Measurements from ENCODE around the gene TMEM184B. TPM values are rescaled to one million over a fixed set of nuclear protein-coding genes. Genes with fewer than 3 reads are reported as not detected.

TMEM184B gene
- total and polyA plus RNA-seq, 2 of the 8 experiments (the other 6 are each of a cell fraction or from before 2014, with no cell fraction given) = 41.6 to 81.0 TPM

DNA sequence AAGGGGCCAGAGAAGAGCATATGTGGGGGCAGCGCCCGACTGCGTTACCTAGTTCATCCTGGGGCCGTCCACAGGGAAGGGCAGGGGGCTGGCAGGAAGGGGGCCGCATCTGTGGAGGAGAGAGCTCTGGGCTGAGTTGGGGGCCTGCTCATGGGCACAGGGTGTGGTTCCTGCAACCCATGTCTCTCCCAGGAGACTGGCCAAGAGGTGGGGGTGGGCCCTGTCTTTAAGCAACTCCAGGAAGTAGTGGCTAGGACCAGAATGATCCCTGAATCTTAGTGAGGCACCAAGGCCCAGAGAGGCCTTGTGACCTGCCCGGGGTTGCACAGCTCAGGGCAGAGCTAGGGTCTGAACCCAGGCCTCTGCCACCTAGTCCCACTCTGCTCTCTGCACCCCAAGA lies 22.5 kb upstream of the TMEM184B start:
- H3K23ac ChIP-seq (ENCODE audit: insufficient read length) = no peak overlapping the region
- H3K27ac ChIP-seq (ENCODE audit: low read depth, low read length) = no peak overlapping the region
- TF ChIP-seq TCF12 (IDR thresholded peaks at IDR 0.05; ENCODE audit: low read depth, low read length) = no peak
- no peak for TF ChIP-seq KDM4A (IDR thresholded peaks at IDR 0.05; ENCODE audit: low read depth, low read length, severe bottlenecking)
- TF ChIP-seq POLR2AphosphoS5 (IDR thresholded peaks at IDR 0.05; ENCODE audit: low read depth, low read length) = peak; percentile 35; the same call in 1 of the 2 replicates
- no peak for TF ChIP-seq ATF3 (IDR thresholded peaks at IDR 0.05; ENCODE audit: insufficient read depth, low read depth, low read length)

More for the DNA sequence above, 22.5 kb upstream of the TMEM184B start:
- Histone ChIP-seq H2BK5ac (ENCODE audit: low read depth, low read length) (no peak overlapping the region; the same call in 1 of the 2 replicates), H4K91ac (replicated peaks; ENCODE audit: insufficient read length, low read length) (no peak overlapping the region), H3K4ac (replicated peaks; ENCODE audit: insufficient read length, low read depth, low read length) (no peak overlapping the region), H3K4me2 (ENCODE audit: insufficient read depth in 1 of 2, low read depth in 2 of 2, low read length in 2 of 2) (no peak overlapping the region), H3K56ac (replicated peaks; ENCODE audit: insufficient read length, low read depth, low read length) (no peak overlapping the region), H3K4me1 (replicated peaks in 1 of 4; ENCODE audit: control insufficient read depth in 3 of 4, insufficient read depth in 4 of 4, low read length in 3 of 4) (peaks cover 0 to 1% (median 0%) of the 10 kb centered on the region in 4 experiments; a peak in 3 of 7 replicates), H2BK120ac (replicated peaks; ENCODE audit: low read depth, low read length) (no peak overlapping the region), H3K23me2 (ENCODE audit: low read depth, low read length) (no peaks in the 10 kb centered on the region), H3K14ac (ENCODE audit: insufficient read length) (no peak overlapping the region), H2BK15ac (ENCODE audit: low read length) (no peak overlapping the region), H4K20me1 (replicated peaks in 1 of 2; ENCODE audit: control insufficient read depth in 1 of 2, insufficient read depth in 2 of 2, low read length in 2 of 2) (peaks cover 29 to 49% of the 10 kb centered on the region in 2 experiments), H3K27me3 (replicated peaks in 1 of 4; ENCODE audit: control insufficient read depth in 3 of 4, extremely low read depth in 1 of 4, insufficient read depth in 3 of 4, low read length in 3 of 4) (no peaks in the 10 kb centered on the region), H2AK5ac (ENCODE audit: low read depth, low read length) (no peak overlapping the region), H2AFZ (ENCODE audit: low read length) (no peak overlapping the region), H2BK20ac (ENCODE audit: low read length) (no peak overlapping the region), H3K9me3 (ENCODE audit: insufficient read depth in 2 of 2, low read depth in 1 of 2, low read length in 1 of 2) (no peaks in the 10 kb centered on the region), H4K8ac (ENCODE audit: extremely low read depth, insufficient read depth, low read length) (peak overlapping the region; percentile 57; the same call in 1 of the 2 replicates), H3K79me2 (ENCODE audit: control insufficient read depth in 1 of 2, insufficient read depth in 2 of 2, low read length in 2 of 2) (peaks cover 0 to 7% of the 10 kb centered on the region in 2 experiments; a peak in 1 of 4 replicates), H3K36me3 (ENCODE audit: control insufficient read depth in 2 of 4, insufficient read depth in 4 of 4, low read length in 3 of 4) (peaks cover 63 to 86% (median 80%) of the 10 kb centered on the region in 4 experiments), H4K5ac (ENCODE audit: insufficient read length, low read depth, low read length) (no peak overlapping the region), H3K18ac (ENCODE audit: extremely low read depth, low read length) (no peak overlapping the region), H3K79me1 (ENCODE audit: low read depth, low read length) (peaks cover 7% of the 10 kb centered on the region; the same call in 1 of the 2 replicates), H3K9ac (replicated peaks in 1 of 4; ENCODE audit: extremely low read depth in 1 of 4, low read depth in 3 of 4, low read length in 3 of 4) (no peak overlapping the region), H3K4me3 (ENCODE audit: extremely low read depth in 1 of 4, insufficient read depth in 2 of 4, low read depth in 3 of 4, low read length in 4 of 4) (no peak overlapping the region), H2BK12ac (ENCODE audit: low read depth, low read length) (no peak overlapping the region)
- FAIRE-seq (no peak), DNase-seq (ENCODE audit: low read depth in 1 of 2, low spot score in 2 of 2) (no peak)
- ChIA-PET POLR2A (ENCODE audit: partially characterized antibody) (interaction anchor here (0.8 to 3.7 kb wide), 8 partner anchors 10 to 257 kb away, joined by 3 to 12 read pairs (median 4); no protein-coding TSS in a partner anchor), CTCF (ENCODE audit: partially characterized antibody) (interaction anchor here (0.8 to 2.6 kb wide), 9 partner anchors 10 to 195 kb away, joined by 3 to 18 read pairs (median 3); partner anchors contain the start of gene TMEM184B)
- 89% methylated on average over 6 of the region's 6 CpGs; no CpG with 5 or more reads in 1 of the 2 experiments for WGBS, 2 experiments (ENCODE audit: extremely low coverage in 1 of 2, insufficient coverage in 1 of 2, insufficient read length in 1 of 2, insufficient replicate concordance in 2 of 2, low coverage in 1 of 2, low lambda C conversion rate in 2 of 2, missing lambda C conversion rate in 1 of 2)
